GM18508 (cell line): ENCODE results near the gene GPC3.

Experiments used
- ATAC-seq: cut with Tn5 transposase; IDR thresholded peaks from one replicate; pipeline ENCODE4 v1.9.1; 2021; ENCODE audit warnings: moderate number of reproducible peaks; ENCODE audit not compliant: insufficient read depth, unreplicated experiment

Gene GPC3

GRCh38 chrX:133971586-133971985 lies 13.8 kb downstream of the GPC3 start:
- no peak for ATAC-seq

DNA sequence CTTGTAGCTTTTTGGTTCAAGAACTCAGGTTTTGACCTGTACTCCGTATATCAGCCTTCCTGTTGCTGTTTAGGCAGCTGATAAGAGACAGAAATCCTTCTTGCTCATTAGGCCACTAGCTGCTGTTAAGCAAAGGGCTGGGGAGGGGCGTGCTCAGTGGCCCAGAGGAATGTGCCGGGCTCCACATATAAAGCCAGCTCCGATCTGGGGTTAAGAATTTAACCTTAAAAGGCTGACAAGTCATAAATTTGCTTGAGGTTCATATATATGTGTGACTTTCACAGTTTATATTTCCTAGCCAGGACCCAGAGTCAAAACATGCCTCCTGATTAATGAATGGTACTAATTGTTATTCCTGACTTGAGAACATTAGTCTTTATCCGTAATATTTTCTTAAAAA lies 15.3 kb downstream of the GPC3 start:
- no peak for ATAC-seq

GRCh38 chrX:133969191-133969590 lies 16.2 kb downstream of the GPC3 start:
- no peak for ATAC-seq

DNA sequence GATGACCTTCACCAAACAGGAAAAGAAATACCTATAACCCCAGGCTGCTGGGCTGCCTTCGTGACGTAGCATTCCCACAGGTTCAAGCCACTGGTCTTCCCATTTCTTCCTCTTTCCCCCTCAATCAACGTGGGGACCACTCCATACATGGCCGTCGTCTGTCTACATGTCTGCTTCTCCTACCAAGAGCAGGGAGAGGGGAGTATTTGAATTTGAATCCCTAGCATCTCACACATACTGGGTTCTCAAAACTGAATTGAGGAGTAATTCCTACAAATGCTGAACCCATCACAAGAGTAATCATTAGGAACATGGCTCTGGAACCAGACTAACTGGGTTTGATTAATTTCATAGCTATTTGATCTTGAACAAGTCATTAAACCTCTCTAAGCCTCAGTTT lies 17.3 kb downstream of the GPC3 start:
- no peak for ATAC-seq

GRCh38 chrX:133966199-133966598 lies 19.2 kb downstream of the GPC3 start:
- ATAC-seq: no peak

GRCh38 chrX:133965321-133965720 lies 20.1 kb downstream of the GPC3 start:
- ATAC-seq: no peak

- no peak for ATAC-seq
Measured at GRCh38 chrX:133961046-133961445, 24.3 kb downstream of the GPC3 start.

DNA sequence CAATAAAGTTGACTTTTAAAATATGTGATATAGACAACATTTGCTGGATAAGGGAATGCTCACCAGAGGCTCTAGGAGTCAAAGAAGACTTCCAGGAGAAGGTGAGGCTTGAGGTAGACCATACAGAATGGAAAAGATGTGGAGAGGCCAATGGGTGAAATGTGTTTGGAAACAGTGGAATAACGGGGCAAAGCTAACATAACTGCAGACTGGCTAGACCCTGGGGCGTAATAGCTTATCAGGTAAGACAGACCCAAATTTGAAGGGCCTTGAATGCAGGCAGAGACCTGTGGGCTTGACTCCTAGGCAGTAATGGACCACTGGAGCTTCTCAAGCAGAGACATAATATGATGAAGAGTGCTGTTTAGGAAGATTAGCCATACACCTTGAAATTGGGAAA lies 25.4 kb downstream of the GPC3 start:
- ATAC-seq: no peak

GRCh38 chrX:133958997-133959688 lies 26.3 kb downstream of the GPC3 start:
- ATAC-seq: no peak

GRCh38 chrX:133956570-133957340 lies 28.6 kb downstream of the GPC3 start:
- no peak for ATAC-seq

DNA sequence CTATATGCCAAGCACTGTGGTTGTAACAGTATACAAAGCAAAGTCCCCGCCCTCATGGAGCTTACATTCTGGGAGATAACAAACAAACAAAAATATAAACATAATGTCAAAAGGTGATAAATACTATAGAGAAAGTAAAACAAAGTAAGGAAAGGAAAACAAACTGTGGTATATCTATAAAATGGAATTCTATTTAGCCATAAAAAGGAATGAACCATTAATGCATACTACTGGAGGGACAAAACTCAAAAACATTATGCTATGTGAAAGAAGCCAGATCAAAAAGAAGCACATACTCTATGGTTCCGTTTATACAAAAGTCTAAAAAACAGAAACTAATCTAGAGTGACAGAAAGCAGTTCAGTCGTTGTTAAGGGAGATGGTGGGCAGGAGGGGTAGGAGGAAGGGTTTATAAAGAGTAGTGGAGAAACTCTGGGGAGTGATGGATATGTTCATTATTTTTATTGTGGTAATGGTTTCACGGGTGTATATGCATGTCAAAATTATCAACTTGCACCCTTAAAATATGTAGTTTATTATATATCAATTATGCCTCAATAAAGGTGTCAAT lies 31.5 kb downstream of the GPC3 start:
- ATAC-seq: no peak

DNA sequence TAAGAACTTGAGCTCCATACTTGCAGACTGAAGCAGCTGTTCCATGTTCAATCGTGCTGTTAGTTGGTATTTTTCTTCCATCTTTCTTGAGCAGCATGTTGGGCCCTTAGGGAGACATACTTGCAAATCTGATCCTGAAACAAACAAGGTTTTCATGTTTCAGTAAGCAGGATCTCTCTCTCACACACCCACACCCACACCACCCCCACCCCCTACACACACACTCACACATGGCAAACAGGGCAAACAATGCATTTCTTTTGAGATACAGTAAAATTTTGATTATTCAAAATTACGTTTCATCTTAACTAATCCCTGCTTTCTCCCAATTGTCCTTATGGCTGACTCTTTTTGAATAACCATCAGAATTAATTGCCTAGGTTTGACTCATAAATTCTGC lies 32.3 kb downstream of the GPC3 start:
- no peak for ATAC-seq

DNA sequence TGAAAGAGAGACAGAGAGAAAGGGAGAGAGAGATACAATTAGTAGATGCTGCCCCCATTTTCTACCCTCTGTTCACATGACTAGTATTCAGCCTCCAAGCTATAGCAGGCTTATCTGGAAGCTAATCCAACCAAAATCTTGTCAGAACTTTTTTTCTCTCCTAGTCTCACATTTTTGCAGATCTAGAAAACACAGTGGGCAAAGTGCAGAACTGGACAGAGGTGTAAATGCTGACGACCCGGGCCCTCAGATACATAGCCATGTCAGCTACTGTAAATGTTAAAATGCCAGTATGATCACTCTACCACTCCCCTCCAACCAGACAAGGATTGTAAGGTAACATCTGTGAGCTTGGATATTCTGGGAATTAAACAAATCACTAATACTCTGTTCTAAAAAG lies 34.3 kb downstream of the GPC3 start:
- ATAC-seq: no peak

- ATAC-seq: no peak
Measured at GRCh38 chrX:133950214-133950613, 35.2 kb downstream of the GPC3 start.

- ATAC-seq: no peak
Measured at GRCh38 chrX:133948895-133949294, 36.5 kb downstream of the GPC3 start.

DNA sequence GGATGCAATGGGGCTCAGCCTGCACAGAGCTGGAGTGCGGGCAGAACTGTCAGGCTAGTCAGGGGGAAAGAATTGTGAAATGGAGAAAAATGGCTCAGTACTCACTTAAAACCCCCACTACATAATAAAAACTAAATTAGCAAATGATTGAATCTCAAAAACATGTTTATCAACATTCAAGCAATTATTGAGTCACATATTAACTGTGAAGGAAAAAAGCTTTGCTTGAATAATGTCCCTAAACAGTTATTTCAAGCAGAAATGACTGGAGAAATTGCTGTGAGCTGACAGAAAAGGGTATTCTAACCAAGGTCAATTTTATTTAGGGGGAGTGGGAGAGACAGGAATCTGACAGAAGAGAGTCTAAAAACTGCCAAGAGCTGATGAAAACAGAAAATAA lies 37.4 kb downstream of the GPC3 start:
- no peak for ATAC-seq

- no peak for ATAC-seq
Measured at GRCh38 chrX:133947022-133947421, 38.4 kb downstream of the GPC3 start.

GRCh38 chrX:133943507-133943906 lies 41.9 kb downstream of the GPC3 start:
- no peak for ATAC-seq

DNA sequence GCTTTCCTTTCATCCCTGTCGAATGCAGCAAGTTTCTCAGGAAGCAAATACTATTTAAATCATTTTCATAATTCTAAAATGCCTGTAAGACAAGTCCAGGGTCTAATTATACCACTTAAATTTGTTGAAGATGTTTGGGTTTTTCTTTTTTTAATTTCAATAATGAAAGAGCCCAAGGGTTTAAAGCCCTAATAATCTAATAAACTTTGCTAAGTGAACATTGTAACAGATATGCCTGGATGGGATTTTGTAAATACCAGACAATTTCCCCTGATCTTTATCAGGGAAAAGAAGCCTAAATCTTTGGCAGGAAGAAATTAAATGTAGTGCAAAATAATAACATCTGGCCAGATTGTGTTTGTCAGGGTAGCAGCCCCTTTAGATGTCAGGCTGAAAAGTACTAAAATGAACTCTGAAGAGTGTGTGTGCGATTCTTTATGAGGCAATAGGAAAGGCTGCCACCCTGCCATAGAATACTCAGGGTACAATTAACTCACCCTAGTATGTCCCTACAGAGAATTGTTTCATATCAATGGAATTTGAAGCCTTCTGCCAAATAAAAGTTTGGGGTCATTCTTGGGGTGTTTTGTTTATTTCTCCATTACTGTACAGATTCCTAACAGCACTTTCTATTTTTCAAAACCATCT lies 45.6 kb downstream of the GPC3 start:
- no peak for ATAC-seq

- no peak for ATAC-seq
Measured at GRCh38 chrX:133938530-133938929, 46.9 kb downstream of the GPC3 start.

DNA sequence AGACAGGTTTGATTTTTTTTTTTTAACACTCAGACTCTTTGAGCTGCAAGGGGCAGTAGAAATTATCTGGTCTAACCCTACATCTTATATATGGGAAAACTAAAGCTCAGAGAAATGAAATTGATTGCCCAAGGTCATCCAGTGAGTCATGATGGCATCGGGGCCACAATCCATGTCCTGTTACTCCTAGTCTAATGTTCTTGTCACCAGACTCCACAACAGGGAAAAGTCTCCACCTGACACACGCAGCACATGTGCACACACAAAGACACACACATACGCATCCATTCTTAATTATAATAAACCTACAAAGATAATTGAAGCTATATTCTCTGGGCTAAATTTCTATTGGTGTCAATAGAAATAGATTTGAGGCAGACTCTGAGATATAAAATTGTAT lies 48.4 kb downstream of the GPC3 start:
- ATAC-seq: no peak
